NCI-H1048 (cell line): Measurements from ENCODE around the gene FAM177B.
"Not testable (repeated sequence)": the region's sequence is repeated elsewhere in the genome, so short reads cannot be mapped to it uniquely, and the experiment has no call there.

Experiments
- DNase-seq: peaks from one replicate; lab custom pipeline; 2025; lab: John Stamatoyannopoulos, UW

FAM177B gene

DNA sequence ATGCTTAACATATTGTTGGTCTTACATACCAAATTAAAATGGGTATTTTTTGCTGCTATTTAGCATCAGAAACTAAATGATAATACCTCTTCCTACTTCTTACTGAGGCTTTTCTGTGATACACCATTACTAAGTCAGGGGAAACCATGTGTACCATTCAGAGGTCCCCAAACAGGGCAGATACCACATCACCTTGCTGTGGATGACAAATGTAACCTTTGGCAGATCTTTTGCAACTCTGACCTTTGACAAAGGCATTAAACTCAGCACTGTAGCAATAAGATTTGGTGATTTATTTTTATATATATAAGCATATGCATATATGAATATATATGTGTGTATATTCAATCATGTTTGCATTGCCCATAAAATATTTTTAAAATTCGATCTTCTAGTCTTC lies 2.9 kb downstream of the FAM177B start:
- no peak for DNase-seq

DNA sequence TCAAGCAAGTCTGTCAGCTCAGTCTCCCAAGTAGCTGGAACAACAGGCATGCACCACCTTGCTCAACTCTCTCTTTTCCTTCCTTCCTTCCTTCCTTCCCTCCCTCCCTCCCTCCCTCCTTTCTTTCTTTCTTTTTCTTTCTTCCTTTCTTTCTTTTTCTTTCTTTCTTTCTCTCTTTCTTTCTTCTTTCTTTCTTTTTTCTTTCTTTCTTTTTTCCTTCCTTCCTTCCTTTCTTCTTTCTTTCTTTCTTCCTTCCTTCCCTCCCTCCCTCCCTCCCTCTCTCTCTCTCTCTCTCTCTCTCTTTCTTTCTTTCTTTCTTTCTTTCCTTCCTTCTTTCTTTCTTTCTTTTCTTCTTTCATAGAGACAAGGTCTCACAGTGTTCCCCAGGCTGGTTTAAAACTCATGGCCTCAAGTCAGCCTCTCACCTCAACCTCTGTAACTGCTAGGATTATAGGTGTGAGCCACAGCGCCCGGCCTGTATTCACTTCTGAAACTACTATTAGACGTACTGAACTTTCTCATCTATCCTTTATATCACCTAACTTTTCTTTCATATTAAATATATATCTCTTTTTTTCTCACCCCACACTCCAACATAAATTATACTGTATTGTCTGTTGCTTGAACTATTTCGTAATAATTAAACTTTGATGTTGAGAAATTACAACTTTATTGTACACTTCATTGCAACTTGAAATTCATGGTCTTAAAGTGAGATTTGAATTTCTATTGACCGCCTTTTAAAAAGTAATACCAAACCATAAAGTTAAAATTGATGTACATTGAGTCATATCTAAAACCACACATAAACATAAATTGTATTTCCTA lies 4.8 kb downstream of the FAM177B start:
- not testable (repeated sequence) for DNase-seq

DNA sequence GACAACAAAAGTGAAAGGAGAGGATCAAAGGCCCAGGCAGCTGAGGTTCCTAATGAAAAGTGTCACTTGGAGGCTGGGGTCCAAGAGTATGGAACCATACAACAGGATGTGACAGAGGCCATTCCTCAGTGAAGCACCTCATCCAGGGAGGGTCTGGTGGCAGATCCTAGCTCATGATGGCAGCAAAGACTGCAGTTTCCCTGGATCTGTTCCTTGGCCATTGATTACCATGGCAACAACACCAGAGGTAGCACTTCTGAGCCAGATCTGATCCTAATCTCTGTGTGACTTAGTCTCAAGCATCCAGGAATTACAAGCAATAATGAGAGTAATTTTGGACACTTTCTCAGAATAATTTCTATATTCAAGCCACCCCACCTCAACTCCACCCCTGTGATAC lies 12.9 kb downstream of the FAM177B start:
- no peak for DNase-seq

DNA sequence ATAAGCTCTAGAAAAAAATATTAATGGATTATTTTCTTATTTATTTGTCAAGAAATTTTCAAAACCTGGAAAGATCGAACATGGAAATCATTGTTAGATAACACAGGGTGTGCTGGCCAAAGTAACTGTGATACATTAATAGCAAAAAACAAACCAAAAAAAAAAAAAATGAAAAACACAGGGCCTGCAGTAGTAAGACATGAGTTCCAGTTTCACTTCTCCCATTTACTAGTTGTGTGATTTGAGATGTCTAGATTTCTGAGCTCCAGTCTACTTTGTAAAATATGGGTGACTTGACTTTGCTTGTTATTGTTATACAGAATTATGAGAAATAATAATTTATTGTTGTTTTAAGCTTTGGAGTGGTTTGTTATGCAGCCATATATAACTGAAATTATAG lies 13.6 kb downstream of the FAM177B start:
- DNase-seq, result no peak

DNA sequence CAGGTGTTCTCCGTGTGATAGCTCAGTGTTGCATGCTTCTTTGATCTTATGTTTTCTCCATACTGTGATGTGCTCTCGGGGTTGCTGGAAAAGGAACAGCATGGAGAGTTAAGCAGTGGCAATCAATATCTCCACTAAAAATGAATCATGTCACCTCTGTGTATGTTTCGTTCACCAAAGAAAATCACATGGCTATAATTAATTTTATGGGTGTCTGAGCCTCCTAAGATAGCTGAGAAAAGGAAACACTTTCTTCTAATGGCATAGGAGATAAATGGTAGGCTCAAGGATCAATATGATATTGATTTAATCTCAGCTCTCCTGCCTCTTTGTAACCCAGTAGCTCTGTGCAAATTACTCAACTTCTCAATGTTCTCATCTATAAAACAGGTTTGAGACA lies 14.3 kb downstream of the FAM177B start:
- no peak for DNase-seq

DNA sequence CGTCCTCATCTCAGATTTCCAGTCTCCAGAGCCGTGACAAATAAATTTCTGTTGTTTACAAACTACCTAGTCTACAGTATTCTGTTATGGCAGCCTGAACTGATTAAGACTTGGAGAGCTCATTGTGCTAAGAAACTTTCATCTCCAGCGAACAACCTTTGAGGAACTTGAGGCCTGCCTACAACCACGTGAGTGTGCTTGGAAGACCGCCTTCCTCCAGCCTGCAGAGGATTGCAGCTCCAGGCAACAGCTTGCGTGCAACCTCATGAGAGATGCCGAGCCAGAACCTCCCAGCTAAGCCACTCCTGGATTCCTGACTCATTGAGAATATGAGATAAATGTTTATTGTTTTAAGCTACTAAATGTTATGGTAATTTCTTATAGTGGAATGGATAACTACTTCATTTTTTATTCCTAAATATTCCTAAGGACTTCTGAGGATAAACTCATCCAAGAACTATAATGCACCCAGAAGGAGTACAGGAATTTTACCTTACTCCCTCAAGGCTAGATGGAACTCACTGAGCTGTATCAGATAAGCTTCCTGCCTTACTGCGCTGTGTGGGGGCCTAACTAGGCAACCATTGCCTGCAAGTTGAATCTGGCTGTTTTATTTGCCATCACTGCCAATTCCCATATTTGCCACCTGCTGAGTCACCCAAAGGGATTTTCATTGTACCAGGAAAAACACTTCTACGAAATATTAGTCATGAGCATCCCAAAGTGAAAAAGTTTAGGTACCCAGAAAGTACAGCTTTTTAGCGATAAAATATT lies 17.6 kb downstream of the FAM177B start:
- no peak for DNase-seq

DNA sequence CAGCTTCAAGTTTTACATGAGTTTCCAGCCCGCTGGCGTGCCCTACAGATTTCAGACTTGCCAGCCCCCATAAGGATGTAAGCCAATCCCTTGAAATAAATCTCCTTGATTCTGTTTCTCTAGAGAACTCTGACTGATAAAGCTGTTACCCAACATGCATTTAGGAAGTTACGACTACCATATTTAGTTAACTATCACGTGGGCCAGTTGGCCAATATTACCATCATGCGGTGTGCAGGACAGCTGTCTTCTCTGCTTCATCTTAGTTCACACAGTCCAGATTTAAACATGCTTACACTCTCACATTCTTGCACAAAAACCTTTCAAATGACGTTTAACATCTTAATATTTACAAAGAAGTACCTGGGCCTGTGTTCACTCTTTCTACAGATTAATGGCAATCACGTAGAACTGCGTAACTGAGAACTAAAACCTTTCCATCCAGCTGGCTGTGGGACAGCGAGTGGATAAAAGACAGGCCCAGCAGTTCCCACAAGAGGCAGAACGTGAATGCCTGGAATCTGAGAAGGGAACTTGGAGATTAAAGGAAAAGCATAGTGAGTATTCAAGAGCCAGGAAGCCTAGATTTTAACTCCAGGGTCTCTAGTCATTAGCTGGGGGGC lies 20.8 kb downstream of the FAM177B start:
- no peak for DNase-seq

DNA sequence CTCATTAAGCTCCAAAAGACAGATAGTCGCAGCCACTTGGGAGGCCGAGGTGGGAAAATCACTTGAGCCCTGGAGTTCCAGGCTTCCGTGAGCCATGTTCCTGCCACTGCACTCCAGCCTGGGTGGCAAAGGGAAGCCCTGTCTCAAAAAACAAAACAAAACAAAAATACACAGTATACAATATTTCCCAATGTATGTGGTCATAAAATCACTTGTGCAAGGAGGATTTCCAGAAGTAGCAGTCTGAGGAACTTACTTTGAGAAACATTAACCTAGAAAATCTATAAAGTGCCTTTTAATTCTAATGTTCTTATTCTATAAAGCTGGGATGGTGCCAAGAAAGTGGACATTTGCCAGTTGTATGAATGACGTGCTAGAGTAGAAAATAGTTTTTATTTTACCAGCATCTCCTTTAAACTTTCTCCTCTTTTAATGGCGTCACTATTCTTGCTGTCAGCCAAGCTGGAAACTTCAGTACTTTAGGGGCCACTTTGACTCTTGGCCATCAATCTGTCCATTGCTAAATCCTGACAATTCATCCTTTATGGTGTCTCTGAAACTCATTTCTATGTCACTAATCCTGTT lies 22.5 kb downstream of the FAM177B start:
- DNase-seq, result no peak

DNA sequence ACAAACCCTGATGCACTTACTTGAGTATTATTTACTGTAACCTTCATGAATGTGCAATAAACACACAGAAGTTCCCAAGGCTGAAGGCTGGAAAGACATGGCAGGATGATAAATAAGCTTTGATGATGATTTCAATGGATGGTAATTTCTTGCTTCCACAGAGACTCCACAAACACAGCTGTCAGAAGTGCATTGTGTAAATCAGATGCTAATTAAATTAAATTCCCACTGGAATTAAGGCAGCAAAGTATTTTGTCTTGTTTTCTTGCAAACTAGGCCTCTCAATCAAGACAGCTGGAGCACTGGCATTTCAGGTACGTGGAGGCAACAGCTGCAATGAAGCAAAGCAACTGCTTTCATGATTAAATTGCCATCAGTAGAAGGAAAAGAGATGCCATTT lies 24.1 kb downstream of the FAM177B start:
- no peak for DNase-seq

DNA sequence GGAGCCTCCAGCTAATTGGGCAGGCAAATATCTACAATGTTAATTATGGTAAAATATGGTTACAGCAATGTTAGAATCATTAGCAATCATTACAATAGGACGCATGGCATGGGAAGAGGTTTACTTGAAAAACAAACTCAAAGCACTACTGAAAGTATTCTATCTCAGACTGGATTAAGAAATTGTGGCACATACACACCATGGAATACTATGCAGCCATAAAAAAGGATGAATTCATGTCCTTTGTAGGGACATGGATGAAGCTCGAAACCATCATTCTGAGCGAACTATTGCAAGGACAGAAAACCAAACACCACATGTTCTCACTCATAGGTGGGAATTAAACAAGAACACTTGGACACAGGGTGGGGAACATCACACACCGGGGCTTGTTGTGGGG lies 25.2 kb downstream of the FAM177B start:
- DNase-seq, result not testable (repeated sequence)

DNA sequence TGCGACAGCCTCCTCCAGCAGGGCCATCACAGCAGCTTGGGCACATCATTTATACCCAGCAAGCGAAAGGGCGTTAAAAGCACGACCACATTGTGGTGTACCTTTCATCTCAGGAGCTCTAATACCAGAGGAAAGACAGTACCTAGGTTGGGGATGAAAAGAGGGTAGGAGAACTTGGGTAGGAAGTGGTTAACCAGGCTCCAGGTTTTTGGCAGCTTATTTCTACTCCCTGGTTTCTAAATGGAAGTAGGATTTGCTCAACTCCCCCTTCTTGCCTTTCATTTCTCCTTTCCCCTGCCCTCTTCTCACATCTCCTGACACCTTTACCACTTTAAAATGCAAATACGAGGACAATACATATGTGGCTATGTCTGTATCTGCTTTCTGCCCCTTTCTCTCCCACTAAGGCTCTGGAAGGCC lies 30.2 kb downstream of the FAM177B start:
- DNase-seq, result no peak

DNA sequence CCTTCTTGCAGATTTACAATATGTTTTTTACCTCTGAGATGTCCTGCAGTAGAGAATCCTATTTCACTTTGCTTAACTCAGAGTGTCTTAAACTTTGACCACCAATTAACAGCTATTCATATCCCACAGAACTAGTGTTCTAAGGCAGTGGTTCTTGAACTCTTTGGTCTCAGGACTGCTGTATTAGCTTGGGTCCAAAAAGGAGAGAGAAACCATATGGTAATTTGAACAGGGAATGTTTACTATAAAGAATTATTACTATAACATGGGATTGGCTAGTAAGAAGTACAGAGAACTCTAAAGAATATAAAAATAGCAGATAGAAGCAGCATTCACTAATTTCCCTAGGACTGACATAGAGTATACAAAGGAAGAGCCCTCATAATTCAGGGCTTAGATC lies 31.6 kb downstream of the FAM177B start:
- no peak for DNase-seq

DNA sequence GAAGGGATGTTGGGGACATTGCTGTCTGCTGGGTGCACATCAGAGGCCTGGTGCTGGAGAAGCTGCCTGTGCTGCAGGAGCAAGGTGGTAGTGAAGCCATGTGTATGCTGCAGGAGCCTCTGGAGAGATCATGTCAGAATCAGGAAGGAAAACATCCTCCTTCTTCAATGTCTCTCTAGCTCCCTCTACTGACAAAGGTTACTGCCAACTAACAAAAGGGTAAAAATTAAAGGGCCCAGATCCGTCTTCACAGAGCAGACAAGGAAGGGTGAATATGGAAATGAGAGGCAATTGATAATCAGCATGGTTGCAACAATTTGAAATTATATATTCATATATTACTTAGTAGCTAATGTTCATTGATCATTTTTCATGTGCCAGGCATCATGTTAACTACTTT lies 32.2 kb downstream of the FAM177B start:
- no peak for DNase-seq

DNA sequence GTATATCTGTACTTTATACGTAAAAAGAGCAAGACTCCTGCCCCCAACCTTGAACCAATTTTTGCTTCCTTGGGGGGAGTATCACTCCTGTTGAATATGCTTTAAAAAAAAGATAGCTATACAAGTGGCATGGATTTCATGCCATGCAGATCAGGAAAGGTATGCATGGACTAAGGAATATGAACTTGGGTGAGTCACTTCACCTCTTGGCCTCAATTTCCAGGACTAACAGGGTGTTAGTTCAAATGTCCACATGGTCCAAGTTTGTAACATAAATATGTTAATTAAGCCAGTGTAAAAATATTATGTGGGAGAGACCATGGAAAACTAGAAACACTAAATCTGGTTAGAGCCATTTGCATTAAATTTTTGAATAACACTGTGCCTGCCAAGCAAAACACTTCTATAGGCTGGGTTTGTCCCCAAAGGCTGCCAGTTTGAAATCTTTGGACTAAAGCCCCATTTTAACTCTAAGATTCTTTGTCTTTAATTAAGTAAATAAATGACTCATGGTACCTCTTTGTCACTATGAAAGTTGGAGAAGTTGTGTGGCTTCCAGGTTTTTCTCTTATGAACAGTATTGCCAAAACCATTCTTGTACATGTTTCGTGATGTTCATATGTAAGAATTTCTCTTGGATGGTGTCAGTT lies 33.1 kb downstream of the FAM177B start:
- DNase-seq, result no peak

DNA sequence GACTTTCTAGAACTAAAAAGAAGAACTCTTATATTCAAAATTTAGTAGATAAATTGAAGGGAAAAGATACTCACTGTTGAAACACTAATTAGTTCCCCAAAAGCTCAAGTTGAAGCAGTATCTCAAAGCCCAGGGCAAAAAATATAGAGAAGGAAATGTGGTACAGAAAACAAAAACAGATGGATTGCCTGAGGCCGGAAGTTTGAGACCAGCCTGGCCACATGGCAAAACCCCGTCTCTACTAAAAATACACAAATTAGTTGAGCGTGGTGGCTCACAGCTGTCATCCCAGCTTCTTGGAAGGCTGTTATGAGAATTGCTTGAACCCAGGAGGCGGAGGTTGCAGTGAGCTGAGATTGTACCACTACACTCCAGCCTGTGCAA lies 36.0 kb downstream of the FAM177B start:
- DNase-seq, result no peak

DNA sequence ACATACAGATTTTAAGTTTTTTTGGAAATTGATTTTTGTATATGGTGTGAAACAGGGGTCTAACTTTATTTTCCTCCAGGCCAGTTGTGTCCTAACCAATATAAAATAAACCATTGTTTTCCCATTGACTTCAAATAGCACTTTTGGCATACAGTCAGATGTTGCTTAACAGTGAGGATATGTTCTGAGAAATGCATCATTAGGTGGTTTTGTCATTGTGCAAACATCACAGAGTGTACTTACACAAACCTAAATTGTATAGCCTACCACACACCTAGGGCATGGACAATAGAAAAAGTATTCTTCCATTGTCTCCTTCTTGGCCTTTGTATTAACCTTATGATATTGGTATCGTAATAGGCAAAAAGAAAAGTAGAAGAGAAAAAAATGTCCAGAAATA lies 40.5 kb downstream of the FAM177B start:
- DNase-seq, result no peak

DNA sequence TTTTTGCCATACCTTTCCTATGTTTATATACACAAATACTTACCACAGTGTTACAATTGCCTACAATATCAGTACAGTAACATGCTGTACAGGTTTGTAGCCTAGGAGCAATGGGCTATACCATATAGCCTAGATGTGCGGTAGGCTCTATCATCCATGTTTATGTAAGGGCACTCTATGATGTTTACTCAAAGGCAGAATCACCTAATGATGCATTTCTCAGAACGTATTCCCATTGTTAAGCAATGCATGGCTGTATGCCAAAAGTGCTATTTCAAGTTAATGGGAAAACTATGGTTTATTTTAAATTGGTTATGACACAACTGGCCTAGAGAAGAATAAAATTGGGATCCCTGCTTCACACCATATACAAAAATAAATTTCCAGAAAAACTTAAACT lies 41.0 kb downstream of the FAM177B start:
- no peak for DNase-seq

DNA sequence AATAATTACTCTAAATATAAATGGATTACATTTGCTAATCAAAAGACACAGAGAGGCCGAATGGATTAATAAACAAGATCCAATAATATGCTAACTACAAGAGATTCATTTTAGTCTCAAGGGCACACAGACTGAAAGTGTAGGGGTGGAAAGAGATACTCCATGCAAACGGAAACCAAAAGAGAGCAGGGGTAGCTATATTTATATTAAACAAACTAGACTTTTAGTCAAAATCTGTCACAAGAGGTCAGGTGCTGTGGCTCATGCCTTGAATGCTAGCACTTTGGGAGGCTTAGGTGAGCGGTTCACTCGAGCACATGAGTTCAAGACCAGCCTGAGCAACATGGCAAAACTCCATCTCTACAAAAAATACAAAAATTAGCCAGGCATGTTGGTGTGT lies 44.2 kb downstream of the FAM177B start:
- no peak for DNase-seq

DNA sequence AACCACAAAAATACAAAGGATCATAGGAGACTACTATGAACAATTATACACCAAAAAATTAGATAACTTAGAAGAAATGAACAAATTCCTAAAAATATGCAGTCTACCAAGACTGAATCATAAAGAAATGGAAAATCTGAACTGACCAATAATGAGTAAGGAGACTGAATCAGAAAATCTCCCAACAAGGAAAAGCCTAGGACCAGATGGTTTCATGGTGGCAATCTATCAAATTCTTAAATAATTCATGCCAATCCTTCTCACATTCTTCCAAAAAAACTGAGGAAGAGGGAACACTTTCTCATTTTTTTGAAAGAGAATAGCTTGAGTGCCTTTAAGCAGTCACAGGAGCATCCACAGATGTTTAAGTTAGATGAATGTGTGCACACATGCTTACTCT lies 46.0 kb downstream of the FAM177B start:
- no peak for DNase-seq

DNA sequence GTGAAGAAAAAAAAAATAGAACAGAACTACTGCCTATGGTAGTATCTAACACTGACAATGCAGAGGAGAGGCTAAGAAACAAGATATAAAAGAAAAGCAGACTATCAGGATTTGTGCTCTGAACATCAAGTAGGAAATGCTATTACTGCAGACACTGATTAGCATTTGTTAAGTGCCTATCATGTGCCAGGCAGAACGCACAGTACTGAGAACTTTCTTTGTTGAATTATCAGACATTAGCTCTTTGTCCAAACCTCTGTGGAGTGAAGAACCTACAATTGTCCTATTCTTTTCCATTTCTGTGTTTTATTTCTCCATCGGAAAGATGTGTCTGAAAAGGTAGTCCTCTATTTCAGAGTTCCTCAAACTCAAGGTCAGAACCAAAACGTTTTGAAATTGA lies 47.4 kb downstream of the FAM177B start:
- DNase-seq, result no peak

DNA sequence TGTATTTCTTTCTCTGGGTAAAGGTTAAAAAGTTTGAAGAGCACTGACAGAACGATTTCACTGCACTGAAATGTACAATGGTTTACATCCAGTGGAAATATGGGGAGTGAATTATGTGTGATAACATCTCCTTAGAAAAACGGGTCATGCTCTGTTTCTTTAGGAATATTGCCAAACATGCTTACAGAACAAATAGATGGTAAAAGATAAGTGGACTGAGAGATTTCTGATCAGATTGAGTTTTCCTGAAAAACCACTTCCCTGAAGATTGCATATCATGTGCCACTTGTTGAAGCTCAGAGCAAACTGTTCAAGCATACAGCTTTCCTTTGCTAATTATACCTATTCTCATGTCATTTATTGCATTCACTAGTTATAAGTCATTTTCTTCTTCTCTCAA lies 47.9 kb downstream of the FAM177B start:
- no peak for DNase-seq

DNA sequence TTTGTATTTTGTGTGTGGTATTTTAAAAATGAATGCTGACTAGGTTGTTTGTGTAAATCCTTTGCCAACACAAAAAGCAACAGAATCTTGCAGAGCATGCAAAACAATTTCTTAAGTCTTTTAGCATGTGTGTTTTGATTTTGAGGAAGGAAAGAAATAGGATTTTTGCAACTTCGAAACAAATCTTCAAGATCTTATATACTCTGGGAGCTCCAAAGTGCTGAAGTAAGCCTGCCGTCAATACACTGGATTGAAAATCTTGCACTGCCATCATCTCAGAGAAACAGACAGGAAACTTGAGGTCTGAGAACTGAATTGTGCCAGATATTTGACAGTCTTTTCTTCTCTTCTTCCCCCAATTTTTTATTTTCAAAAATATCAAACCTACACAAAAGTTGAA lies 48.5 kb downstream of the FAM177B start:
- no peak for DNase-seq
